Rectal smooth muscle tissue (tissue), 1 donor: ENCODE measurements around the gene SURF2.

Experiments used
- H3K27ac ChIP-seq: one replicate; pipeline ENCODE4 v1.7.0; 2013; ENCODE audit warnings: low read depth, low read length, inconsistent platforms
- H3K27me3 ChIP-seq: one replicate; pipeline ENCODE4 v1.7.0; 2013; ENCODE audit warnings: low read length; ENCODE audit not compliant: control insufficient read depth, insufficient read depth
- H3K36me3 ChIP-seq: one replicate; pipeline ENCODE4 v1.7.0; 2013; ENCODE audit warnings: low read length; ENCODE audit not compliant: control insufficient read depth, insufficient read depth
- H3K4me1 ChIP-seq: one replicate; pipeline ENCODE4 v1.7.0; 2013; ENCODE audit warnings: low read length; ENCODE audit not compliant: control insufficient read depth, insufficient read depth
- H3K4me3 ChIP-seq: one replicate; pipeline ENCODE4 v1.7.0; 2013; ENCODE audit warnings: low read length
- H3K9ac ChIP-seq: one replicate; pipeline ENCODE4 v1.7.0; 2013; ENCODE audit warnings: low read length

SURF2 gene

GRCh38 chr9:133341369-133342068 lies 14.8 kb upstream of the SURF2 start:
- Histone ChIP-seq H3K4me1 (peaks cover 4% of the 10 kb centered on the region), H3K27me3 (no peaks in the 10 kb centered on the region), H3K4me3 (no peak overlapping the region), H3K36me3 (peaks cover 45% of the 10 kb centered on the region), H3K9ac (no peak overlapping the region), H3K27ac (no peak overlapping the region)

GRCh38 chr9:133342069-133342406 lies 14.3 kb upstream of the SURF2 start:
- Histone ChIP-seq H3K27ac (no peak overlapping the region), H3K4me3 (no peak overlapping the region), H3K36me3 (peaks cover 45% of the 10 kb centered on the region), H3K4me1 (peaks cover 7% of the 10 kb centered on the region), H3K9ac (no peak overlapping the region), H3K27me3 (no peaks in the 10 kb centered on the region)

GRCh38 chr9:133342570-133342969 lies 13.8 kb upstream of the SURF2 start:
- no peak overlapping the region for H3K9ac ChIP-seq
- H3K27me3 ChIP-seq, result no peaks in the 10 kb centered on the region
- no peak overlapping the region for H3K27ac ChIP-seq
- peaks cover 45% of the 10 kb centered on the region for H3K36me3 ChIP-seq
- peaks cover 7% of the 10 kb centered on the region for H3K4me1 ChIP-seq
- no peak overlapping the region for H3K4me3 ChIP-seq

GRCh38 chr9:133344071-133344470 lies 12.3 kb upstream of the SURF2 start:
- Histone ChIP-seq H3K27me3 (no peaks in the 10 kb centered on the region), H3K4me1 (peaks cover 9% of the 10 kb centered on the region), H3K36me3 (peaks cover 42% of the 10 kb centered on the region), H3K27ac (no peak overlapping the region), H3K9ac (no peak overlapping the region), H3K4me3 (no peak overlapping the region)

GRCh38 chr9:133344979-133345378 lies 11.4 kb upstream of the SURF2 start:
- no peak overlapping the region for H3K4me3 ChIP-seq
- no peak overlapping the region for H3K9ac ChIP-seq
- H3K36me3 ChIP-seq, result peaks cover 37% of the 10 kb centered on the region
- H3K27me3 ChIP-seq, result no peaks in the 10 kb centered on the region
- H3K4me1 ChIP-seq, result peaks cover 12% of the 10 kb centered on the region
- no peak overlapping the region for H3K27ac ChIP-seq

GRCh38 chr9:133345596-133345995 lies 10.8 kb upstream of the SURF2 start:
- Histone ChIP-seq H3K27ac (no peak overlapping the region), H3K4me3 (no peak overlapping the region), H3K4me1 (peaks cover 12% of the 10 kb centered on the region), H3K9ac (no peak overlapping the region), H3K27me3 (no peaks in the 10 kb centered on the region), H3K36me3 (peaks cover 37% of the 10 kb centered on the region)

- peaks cover 39% of the 10 kb centered on the region for H3K36me3 ChIP-seq
- H3K4me3 ChIP-seq, result peak overlapping the region; percentile 96
- peaks cover 12% of the 10 kb centered on the region for H3K4me1 ChIP-seq
- no peak overlapping the region for H3K9ac ChIP-seq
- peak overlapping the region; percentile 58 for H3K27ac ChIP-seq
- no peaks in the 10 kb centered on the region for H3K27me3 ChIP-seq
Observed at GRCh38 chr9:133346021-133346785, 10.1 kb upstream of the SURF2 start.

- Histone ChIP-seq H3K4me1 (peaks cover 12% of the 10 kb centered on the region), H3K27me3 (no peaks in the 10 kb centered on the region), H3K9ac (peak overlapping the region; percentile 32), H3K4me3 (peak overlapping the region; percentile 96), H3K36me3 (peaks cover 47% of the 10 kb centered on the region), H3K27ac (peak overlapping the region; percentile 88)
Observed at GRCh38 chr9:133347515-133347984, 8.8 kb upstream of the SURF2 start.

GRCh38 chr9:133347985-133348717 lies 8.2 kb upstream of the SURF2 start, which contains the start of the genes MED22 and RPL7A:
TSS of gene MED22 (minus strand) at chr9:133348131. CDS start at chr9:133346662, 1,469 bp downstream.
TSS of gene RPL7A (plus strand) at chr9:133348218. CDS start at chr9:133348244, 26 bp downstream.
- Histone ChIP-seq H3K9ac (peak within 1 kb of the TSS; percentile 79), H3K27ac (peak within 1 kb of the TSS; percentile 88), H3K27me3 (no peaks in the 10 kb centered on the region), H3K4me3 (peak within 1 kb of the TSS; percentile 96), H3K4me1 (peaks cover 12% of the 10 kb centered on the region), H3K36me3 (peaks cover 51% of the 10 kb centered on the region)

GRCh38 chr9:133348718-133349573 lies 7.4 kb upstream of the SURF2 start:
- Histone ChIP-seq H3K27me3 (no peaks in the 10 kb centered on the region), H3K27ac (peak overlapping the region; percentile 88), H3K9ac (peak overlapping the region; percentile 79), H3K4me1 (peaks cover 12% of the 10 kb centered on the region), H3K36me3 (peaks cover 45% of the 10 kb centered on the region), H3K4me3 (peak overlapping the region; percentile 96)

GRCh38 chr9:133349965-133350616 lies 6.3 kb upstream of the SURF2 start:
- no peaks in the 10 kb centered on the region for H3K27me3 ChIP-seq
- no peak overlapping the region for H3K27ac ChIP-seq
- H3K36me3 ChIP-seq, result peaks cover 38% of the 10 kb centered on the region
- no peak overlapping the region for H3K9ac ChIP-seq
- H3K4me3 ChIP-seq, result no peak overlapping the region
- peaks cover 12% of the 10 kb centered on the region for H3K4me1 ChIP-seq
